Amniotic stem cell (primary cell): ENCODE measurements around the gene SNX14.

Source experiments
- DNase-seq: peaks from one replicate; lab custom pipeline; 2025; lab: John Stamatoyannopoulos, UW

Gene SNX14

GRCh38 chr6:85462673-85463072 lies 131.0 kb downstream of the SNX14 start:
- no peak for DNase-seq

DNA sequence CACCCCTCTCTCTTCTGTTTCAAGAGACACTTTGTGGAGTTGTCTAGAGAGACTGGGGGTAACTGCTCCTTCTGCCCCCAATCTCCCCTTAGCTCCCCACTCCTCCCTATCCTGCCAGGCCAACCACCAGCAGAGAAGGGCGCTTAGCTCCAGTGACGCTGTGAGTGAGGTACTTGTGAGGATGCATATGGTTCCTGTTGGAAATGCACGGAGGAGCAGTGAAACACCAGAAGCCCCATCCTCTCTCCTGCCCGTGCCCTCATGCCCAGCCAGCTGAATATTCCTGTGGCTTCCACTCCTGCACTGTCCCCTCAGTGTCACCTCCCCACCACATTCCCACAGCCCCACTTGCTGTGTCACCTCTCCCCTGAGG lies 131.9 kb downstream of the SNX14 start:
- no peak for DNase-seq

DNA sequence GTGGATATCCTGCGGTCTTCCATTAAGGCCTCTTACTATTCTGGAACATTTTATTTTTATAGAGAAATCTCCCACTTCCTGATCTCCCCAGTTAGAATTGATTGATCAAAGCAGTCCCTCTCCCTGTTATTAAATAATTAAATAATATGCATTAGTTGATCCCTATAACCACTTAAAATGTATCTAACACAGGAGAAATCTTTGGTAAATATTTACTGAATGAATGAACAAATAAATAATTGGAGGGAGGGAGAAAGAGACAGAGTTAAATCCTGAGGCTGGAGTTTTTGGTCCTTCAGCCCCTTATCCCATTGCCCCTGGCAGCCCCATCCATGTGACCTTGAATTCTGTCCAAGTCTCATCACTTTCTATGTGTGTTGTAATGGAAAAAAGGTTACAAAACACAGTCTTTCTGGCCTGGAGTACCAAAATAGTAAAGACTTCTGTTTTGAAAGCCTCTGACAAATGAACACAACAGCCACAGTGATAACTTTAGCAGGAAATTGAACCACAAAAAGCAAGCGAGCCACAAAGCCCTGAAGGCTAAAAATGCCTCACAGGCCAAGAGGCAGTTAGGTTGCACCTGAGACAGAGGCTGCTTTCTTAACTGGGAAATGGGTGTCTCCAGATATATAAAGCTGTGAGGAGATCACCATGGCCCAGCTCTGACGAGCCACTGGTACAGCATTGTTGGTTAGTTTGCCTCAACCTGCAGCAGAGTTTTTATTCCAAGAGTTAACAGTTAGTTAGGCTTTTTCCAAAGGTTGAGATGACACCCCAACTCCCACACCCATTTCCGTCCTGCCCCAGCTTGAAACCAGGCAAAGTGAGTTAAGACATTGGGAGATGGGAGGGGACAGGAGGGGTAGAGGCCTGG lies 132.5 kb downstream of the SNX14 start:
- no peak for DNase-seq

DNA sequence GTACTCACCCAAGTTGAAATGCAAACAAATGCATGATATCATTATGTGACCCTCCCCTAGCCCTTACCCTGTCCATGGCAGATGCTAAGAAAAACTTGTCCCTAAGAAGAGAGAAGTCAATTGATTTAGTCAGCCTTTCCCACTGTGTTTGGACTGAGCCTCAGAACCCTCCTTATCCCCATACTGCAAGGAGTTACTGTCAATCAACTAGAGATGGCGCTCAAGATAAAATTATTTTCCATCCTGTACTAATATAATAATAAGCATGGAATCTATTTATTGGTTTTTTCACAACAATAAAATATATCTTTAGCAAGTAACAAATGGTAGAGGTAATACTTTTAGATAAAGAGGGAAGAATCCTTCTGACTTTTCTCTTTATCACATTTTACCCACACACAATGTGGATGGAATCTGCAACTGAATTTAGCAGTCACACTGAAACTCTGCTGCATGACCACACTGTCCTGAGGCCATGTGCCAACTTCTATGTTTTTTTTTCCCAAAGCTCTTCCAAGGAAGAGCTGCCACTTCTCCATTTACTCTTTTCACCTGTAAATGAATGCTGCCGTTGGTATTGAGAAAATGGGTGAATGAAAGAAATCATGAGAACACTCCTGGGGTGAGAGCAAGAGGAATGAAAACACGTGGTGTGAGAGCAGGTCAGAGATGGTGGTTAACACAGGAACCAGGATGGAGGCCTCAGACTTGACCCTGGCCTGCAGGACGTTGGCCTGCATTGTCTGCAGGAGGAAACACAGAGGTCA lies 133.3 kb downstream of the SNX14 start:
- no peak for DNase-seq

DNA sequence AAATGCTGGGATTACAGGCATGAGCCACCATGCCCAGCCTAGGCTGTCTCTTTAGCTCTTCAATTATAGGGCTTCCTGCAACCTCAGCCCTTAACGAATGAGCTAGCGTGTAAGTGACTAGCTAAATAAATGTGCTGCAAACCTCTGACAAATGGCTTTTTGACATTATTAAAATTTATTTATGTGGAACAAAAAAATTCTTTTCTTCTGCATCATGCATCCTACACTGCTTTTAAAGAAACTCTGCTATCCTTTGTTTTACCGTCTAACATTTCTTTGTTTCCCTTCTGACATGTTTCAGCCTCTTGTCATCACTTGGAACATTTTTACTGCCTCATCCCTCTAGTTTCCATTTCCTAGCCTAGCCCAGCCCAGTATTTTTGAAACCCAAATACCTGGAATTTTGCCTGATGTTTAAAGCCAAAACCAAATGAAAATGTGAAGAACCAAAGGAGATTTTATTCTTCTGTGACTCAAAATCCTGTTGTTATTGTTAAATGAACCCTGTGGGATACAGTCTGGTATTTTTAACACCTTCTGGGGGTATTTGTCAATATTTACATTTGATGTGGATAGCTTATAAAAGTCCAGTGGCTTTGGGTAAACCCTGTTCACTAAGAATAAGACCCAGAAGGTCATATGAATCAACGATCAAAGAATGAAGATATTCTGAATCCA lies 134.3 kb downstream of the SNX14 start:
- no peak for DNase-seq

- DNase-seq: no peak
Observed at GRCh38 chr6:85458782-85459181, 134.9 kb downstream of the SNX14 start.

DNA sequence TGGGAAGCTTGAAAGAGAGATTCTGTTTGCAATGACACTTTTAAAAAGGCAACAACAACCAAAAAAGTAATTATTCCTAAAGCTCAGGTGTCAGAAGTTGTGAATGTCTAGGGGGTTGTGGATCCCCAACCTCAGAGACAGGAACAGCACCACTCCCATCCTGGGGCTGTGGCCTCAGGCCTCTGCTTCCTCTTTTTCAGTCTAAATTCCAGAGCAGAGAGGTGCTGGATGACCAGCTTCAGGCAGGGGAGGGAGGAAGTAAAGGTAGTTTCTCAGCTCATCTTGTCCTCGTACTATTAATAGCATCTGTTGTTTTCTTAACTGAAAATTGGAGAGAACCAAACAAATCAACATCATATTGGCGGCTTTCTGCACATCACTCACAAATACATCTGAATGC lies 135.5 kb downstream of the SNX14 start:
- no peak for DNase-seq

DNA sequence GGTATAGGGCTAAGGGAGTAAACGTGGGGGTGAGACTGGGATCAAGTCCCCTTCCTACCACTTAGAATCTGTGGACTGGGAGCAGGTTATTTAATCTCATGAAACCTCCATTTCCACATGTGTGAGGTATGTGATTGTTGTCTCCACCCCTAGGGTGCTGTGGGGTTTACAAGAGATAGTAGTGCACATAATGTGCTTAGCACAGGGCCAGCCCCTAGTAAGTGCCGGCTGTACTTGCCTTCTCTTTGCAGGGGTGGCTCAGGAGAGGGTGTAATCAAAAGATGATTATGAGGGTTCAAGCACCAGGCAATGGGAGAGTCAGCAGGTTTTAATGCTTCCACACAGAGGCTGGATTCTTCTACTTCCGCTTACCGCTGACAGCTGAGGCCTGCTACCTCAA lies 136.9 kb downstream of the SNX14 start:
- DNase-seq: no peak
